IMR-90 (cell line): ENCODE measurements around the gene LIN37. TPM values are rescaled to one million over a fixed set of nuclear protein-coding genes. Genes with fewer than 3 reads are reported as not detected.

Experiments used
- ATAC-seq: fragments of 200-7000 bp; cut with Tn5 transposase; 2 replicates; pipeline ENCODE4 v1.9.1; 2020; ENCODE audit warnings: low read depth, mild to moderate bottlenecking, moderate library complexity
- BruUV-seq: library from RNA; stranded (reverse); fragments of 400-500 nt; replicated peaks from 2 replicates; lab custom pipeline; 2021; lab: Mats Ljungman, UMichigan
- CTCF ChIA-PET: fragments of 300-600 bp; formaldehyde crosslinking; extraction: SDS; loops from one replicate; lab custom pipeline; 2021; ENCODE audit warnings: antibody characterized with exemption; lab: Yijun Ruan, JAX
- POLR2A ChIA-PET: fragments of 300-600 bp; sonication (Branson Sonifier 250); formaldehyde crosslinking; loops from one replicate; lab custom pipeline; 2022; ENCODE audit warnings: antibody characterized with exemption; ENCODE audit not compliant: unreplicated experiment; lab: Charles Lee
- DNase-seq: peaks from one replicate; pipeline ENCODE4 v3.0.0; 2013
- H2AFZ ChIP-seq: replicated peaks from 2 replicates; pipeline ENCODE3; 2013; ENCODE audit warnings: low read length, mild to moderate bottlenecking; ENCODE audit not compliant: poor library complexity
- H2AK5ac ChIP-seq: 2 replicates; pipeline ENCODE4 v1.6.1; 2013; ENCODE audit warnings: low read depth, low read length, inconsistent platforms
- H2AK9ac ChIP-seq: replicated peaks from 2 replicates; pipeline ENCODE3; 2013; ENCODE audit warnings: mild to moderate bottlenecking, low read depth, low read length, moderate library complexity; ENCODE audit not compliant: poor library complexity
- H2BK120ac ChIP-seq: 2 replicates; pipeline ENCODE4 v1.6.1; 2013; ENCODE audit warnings: low read depth, low read length, inconsistent platforms
- H2BK15ac ChIP-seq: 3 replicates; pipeline ENCODE4 v1.6.1; 2013; ENCODE audit warnings: low read depth, low read length, inconsistent platforms
- H2BK20ac ChIP-seq: 2 replicates; pipeline ENCODE4 v1.6.1; 2013; ENCODE audit warnings: low read depth, mild to moderate bottlenecking, inconsistent platforms, low read length, moderate library complexity
- H2BK5ac ChIP-seq: 2 replicates; pipeline ENCODE4 v1.6.1; 2013; ENCODE audit warnings: mild to moderate bottlenecking, low read depth, low read length, inconsistent platforms; ENCODE audit not compliant: poor library complexity, severe bottlenecking
- H3K14ac ChIP-seq: replicated peaks from 2 replicates; pipeline ENCODE4 v1.6.1; 2013; ENCODE audit warnings: low read depth, low read length, inconsistent platforms
- H3K18ac ChIP-seq: 2 replicates; pipeline ENCODE4 v1.6.1; 2013; ENCODE audit warnings: low read depth, low read length, control low read depth
- H3K23ac ChIP-seq: 2 replicates; pipeline ENCODE4 v1.6.1; 2013; ENCODE audit warnings: low read depth, low read length, inconsistent platforms
- H3K27ac ChIP-seq: 2 replicates; pipeline ENCODE4 v1.5.1; 2013; ENCODE audit warnings: mild to moderate bottlenecking, control low read depth, low read length; ENCODE audit not compliant: insufficient read depth
- H3K27me3 ChIP-seq: 2 replicates; pipeline ENCODE4 v1.6.1; 2013; ENCODE audit warnings: low read length; ENCODE audit not compliant: control insufficient read depth, insufficient read depth
- H3K36me3 ChIP-seq: 2 replicates; pipeline ENCODE4 v1.6.1; 2013; ENCODE audit warnings: low read length, mixed read lengths; ENCODE audit not compliant: control insufficient read depth, insufficient read depth
- H3K4ac ChIP-seq: 2 replicates; pipeline ENCODE4 v1.6.1; 2013; ENCODE audit warnings: low read depth, low read length, inconsistent platforms
- H3K4me1 ChIP-seq: 2 replicates; pipeline ENCODE4 v1.6.1; 2013; ENCODE audit warnings: low read length, mixed read lengths; ENCODE audit not compliant: control insufficient read depth, insufficient read depth
- H3K4me2 ChIP-seq: 2 replicates; pipeline ENCODE4 v1.6.1; 2013; ENCODE audit warnings: low read depth, mild to moderate bottlenecking, control low read depth, low read length, moderate library complexity
- H3K4me3 ChIP-seq: 2 replicates; pipeline ENCODE4 v1.5.1; 2013; ENCODE audit warnings: low read depth, mild to moderate bottlenecking, control low read depth, low read length, moderate library complexity; ENCODE audit not compliant: insufficient read depth
- H3K56ac ChIP-seq: 2 replicates; pipeline ENCODE4 v1.6.1; 2013; ENCODE audit warnings: low read length, inconsistent platforms; ENCODE audit not compliant: insufficient read depth; ENCODE audit errors: extremely low read depth
- H3K79me1 ChIP-seq, 2 experiments: 2 replicates each; pipeline ENCODE4 v1.6.1; 2013; ENCODE audit warnings: low read length in 2 of 2, inconsistent platforms in 1 of 2, low read depth in 1 of 2
- H3K9ac ChIP-seq: 2 replicates; pipeline ENCODE4 v1.6.1; 2013; ENCODE audit warnings: low read depth, low read length, control low read depth
- H3K9me1 ChIP-seq: 2 replicates; pipeline ENCODE4 v1.6.1; 2013; ENCODE audit warnings: low read length, inconsistent platforms; ENCODE audit not compliant: insufficient read depth
- H3K9me3 ChIP-seq: 2 replicates; pipeline ENCODE4 v1.6.1; 2013; ENCODE audit warnings: low read length; ENCODE audit not compliant: control insufficient read depth, insufficient read depth
- H4K20me1 ChIP-seq: 2 replicates; pipeline ENCODE4 v1.6.1; 2013; ENCODE audit warnings: low read length, inconsistent platforms; ENCODE audit not compliant: insufficient read depth
- H4K5ac ChIP-seq: 2 replicates; pipeline ENCODE4 v1.6.1; 2013; ENCODE audit warnings: mild to moderate bottlenecking, low read depth, low read length, control low read depth
- H4K8ac ChIP-seq, 2 experiments: 2 replicates each; pipeline ENCODE4 v1.6.1; 2013; ENCODE audit warnings: low read depth in 2 of 2, low read length in 2 of 2, control low read depth in 1 of 2, inconsistent platforms in 1 of 2
- H4K91ac ChIP-seq: 2 replicates; pipeline ENCODE4 v1.6.1; 2013; ENCODE audit warnings: low read depth, low read length, inconsistent platforms; ENCODE audit not compliant: insufficient read depth
- RAD21 ChIP-seq: IDR thresholded peaks from 2 replicates; pipeline ENCODE4 v1.6.1; 2012; ENCODE audit warnings: low read length, improper control_type of control experiment
- USF2 ChIP-seq: fragments of 150-350 bp; IDR thresholded peaks from 2 replicates; pipeline ENCODE4 v1.6.1; 2017; ENCODE audit warnings: mild to moderate bottlenecking, antibody characterized with exemption, low read length, low read depth
- WGBS, 2 experiments: methylation state at CpG; one replicate each; pipeline versions ENCODE4 v1.1.5 to v1.1.7; 2013; ENCODE audit warnings: missing lambda C conversion rate in 2 of 2; ENCODE audit not compliant: insufficient read length in 1 of 2; ENCODE audit errors: extremely low coverage in 2 of 2; 5-methylcytosine and 5-hydroxymethylcytosine counted together
- dilution Hi-C: fragments of 300-500 bp; cut with HindIII; formaldehyde crosslinking; loops from one replicate; pipeline ENCODE4 v1.14.3; 2018; ENCODE audit warnings: low sequenced_read_pairs; ENCODE audit not compliant: unreplicated experiment
- in situ Hi-C: fragments of 300-500 bp; cut with MboI; formaldehyde crosslinking; loops from 3 replicates; pipeline ENCODE4 v1.14.3; 2019; ENCODE audit warnings: low sequenced_read_pairs, inconsistent platforms, mixed read lengths
- intact Hi-C: fragments of 100-400 bp; cut with micrococcal nuclease; formaldehyde crosslinking; loops from 2 replicates; pipeline ENCODE4 v1.10.0; 2022
- polyA plus RNA-seq, 3 experiments: library from polyadenylated mRNA; depleted of rRNA; stranded (reverse); fragments of >200 nt; gene quantifications; 2 replicates each; pipeline ENCODE4 v1.2.3, GENCODE V29; 2012; ENCODE audit warnings: low replicate concordance in 1 of 3
- total RNA-seq: library from RNA; depleted of rRNA; stranded (reverse); fragments of >200 nt; gene quantifications from 2 replicates; pipeline ENCODE4 v1.2.3, GENCODE V29; 2012

LIN37 gene
- total and polyA plus RNA-seq, 2 of the 4 experiments (the other 2 are of a cell fraction) = 12.7 to 23.1 TPM

- H3K9ac ChIP-seq = no peak overlapping the region
- peaks cover 3 to 8% of the 10 kb centered on the region in 2 experiments for H3K79me1 ChIP-seq
- no peak overlapping the region for H2BK5ac ChIP-seq
- no peak overlapping the region for H4K5ac ChIP-seq
- no peak overlapping the region for H2AK5ac ChIP-seq
- H2BK20ac ChIP-seq = no peak overlapping the region
- H2AK9ac ChIP-seq = no peak overlapping the region
- no peak overlapping the region for H3K23ac ChIP-seq
- ATAC-seq = no peak
- no peaks in the 10 kb centered on the region for H4K20me1 ChIP-seq
- no peak for DNase-seq
- WGBS, 2 experiments = 86% methylated on average over 1 of the region's 9 CpGs; no CpG with 5 or more reads in 1 of the 2 experiments
- no peak overlapping the region for H3K18ac ChIP-seq
- H2BK120ac ChIP-seq = no peak overlapping the region
- intact Hi-C loops (no loop called here), dilution Hi-C loops (no loop called here), in situ Hi-C loops (no loop called here)
- H3K4me3 ChIP-seq = no peak overlapping the region
- no TSS peak for BruUV-seq
- POLR2A ChIA-PET = no interaction called here
- H3K14ac ChIP-seq = no peak overlapping the region
- no peak overlapping the region for H3K56ac ChIP-seq
- CTCF ChIA-PET = no interaction called here
- no peak overlapping the region for H3K27ac ChIP-seq
- H3K4me1 ChIP-seq = 0 out of 2 replicates have a peak, but pooled peaks cover under 1% of the 10 kb centered on the region
- no peak overlapping the region for H2AFZ ChIP-seq
- H3K4ac ChIP-seq = no peak overlapping the region
- H4K8ac ChIP-seq = no peak overlapping the region
- TF ChIP-seq RAD21 (no peak), USF2 (no peak)
- no peak overlapping the region for H3K4me2 ChIP-seq
- H3K27me3 ChIP-seq = no peaks in the 10 kb centered on the region
- no peak overlapping the region for H2BK15ac ChIP-seq
- peaks cover 16% of the 10 kb centered on the region for H3K36me3 ChIP-seq
- H3K9me3 ChIP-seq = no peaks in the 10 kb centered on the region
- no peak overlapping the region for H4K91ac ChIP-seq
- H3K9me1 ChIP-seq = 0 out of 2 replicates have a peak, but pooled peaks cover 2% of the 10 kb centered on the region
Observed at GRCh38 chr19:35781650-35782049, 33.3 kb downstream of the LIN37 start.
